ENCODE results near the gene TXNRD2.

TXNRD2 gene

GRCh38 chr22:19854778-19855503 is 86.7 kb downstream of the TXNRD2 start, which contains the start of the genes GNB1L and RTL10:
Gene GNB1L (minus strand): TSS chr22:19854874. CDS start chr22:19821355, 33,519 bp downstream.
Gene RTL10 (minus strand): TSS chr22:19854874. CDS start chr22:19852261, 2,613 bp downstream.
- DNase-seq, result peak; percentile 97

DNA sequence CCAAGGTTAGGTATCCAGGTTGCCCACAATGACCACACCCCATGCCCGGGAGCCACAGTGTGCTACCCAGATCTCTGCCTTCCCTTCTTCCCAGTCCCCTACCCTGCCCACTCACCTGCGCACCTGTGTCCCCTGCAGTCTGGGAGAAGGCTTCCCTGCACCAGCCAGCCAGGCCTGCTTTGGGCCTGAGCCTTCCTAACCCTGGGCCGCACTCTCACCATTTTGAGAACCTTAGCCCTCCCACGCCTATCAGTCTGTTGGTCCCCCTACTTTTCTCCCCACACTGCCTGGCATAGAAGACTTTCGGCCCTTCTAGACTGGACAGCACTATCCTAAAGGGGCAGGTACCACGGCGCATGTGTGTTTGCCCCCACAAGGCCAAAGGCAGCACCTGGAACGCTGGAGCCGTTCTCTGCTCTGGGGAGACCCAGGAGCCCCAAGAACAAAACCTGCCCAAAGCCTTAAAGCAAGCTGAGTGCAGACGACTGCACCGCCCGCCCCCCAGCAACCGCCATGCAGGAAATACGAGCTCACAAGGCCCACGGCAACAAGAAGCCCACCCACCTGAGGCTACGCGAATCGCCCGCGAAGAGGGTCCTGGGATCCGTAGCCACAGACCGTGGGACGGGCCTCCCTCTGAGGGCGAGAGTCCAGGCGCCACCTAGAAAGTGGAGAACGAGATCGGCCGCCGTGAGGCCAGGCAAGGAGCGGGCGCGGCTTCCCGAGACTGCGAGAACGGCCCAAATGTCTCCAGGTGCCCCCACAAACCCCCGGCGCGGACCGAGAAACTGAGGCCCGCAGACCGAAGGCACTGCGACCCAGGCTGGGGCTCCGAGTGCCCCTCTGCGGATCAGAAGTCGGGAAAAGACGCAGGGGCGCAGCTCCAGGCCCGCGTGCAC is 87.5 kb downstream of the TXNRD2 start:
- no peak for DNase-seq

DNA sequence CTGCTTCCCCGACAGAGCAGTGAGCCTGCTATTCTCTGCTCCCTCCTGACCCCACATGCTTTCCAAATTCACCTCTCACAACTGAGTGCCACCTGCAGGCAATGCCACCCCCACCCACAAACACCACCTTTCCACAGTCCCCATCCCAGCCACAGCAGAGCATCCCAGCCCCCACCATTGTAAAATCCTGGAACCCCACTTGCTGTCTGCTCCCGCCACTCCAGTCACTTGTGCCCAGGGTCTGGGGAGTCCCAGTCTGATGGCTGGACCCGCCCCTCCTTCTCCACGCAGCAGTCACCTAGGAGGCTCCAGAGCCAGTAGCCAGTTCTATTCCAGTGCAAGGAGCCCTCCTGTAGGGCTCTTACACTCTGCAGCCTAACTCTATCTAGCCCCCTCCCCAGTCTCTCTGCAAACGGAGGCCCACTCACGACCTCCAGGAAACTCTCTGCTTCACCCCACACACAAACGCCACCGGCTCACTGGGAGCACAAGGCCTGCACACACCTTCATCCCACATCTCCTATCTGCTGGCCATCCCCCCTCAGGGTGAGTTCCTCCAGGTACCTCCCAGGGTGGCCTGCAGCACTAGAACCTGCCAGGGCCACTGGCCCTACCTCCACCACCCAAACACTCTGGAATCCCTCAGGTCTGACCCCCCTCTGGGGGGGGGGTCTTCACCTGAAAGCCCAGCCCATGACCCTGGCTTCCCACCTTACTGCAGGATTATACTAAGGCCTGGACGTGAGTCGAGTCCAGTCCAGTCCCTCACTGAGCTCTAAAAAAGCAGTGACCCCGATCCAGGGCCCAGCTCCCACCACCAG is 88.3 kb downstream of the TXNRD2 start:
- DNase-seq, result no peak

GRCh38 chr22:19852177-19852781 is 89.3 kb downstream of the TXNRD2 start:
- DNase-seq, result no peak

- no peak for DNase-seq
Measured at GRCh38 chr22:19851291-19852176, 90.1 kb downstream of the TXNRD2 start.

DNA sequence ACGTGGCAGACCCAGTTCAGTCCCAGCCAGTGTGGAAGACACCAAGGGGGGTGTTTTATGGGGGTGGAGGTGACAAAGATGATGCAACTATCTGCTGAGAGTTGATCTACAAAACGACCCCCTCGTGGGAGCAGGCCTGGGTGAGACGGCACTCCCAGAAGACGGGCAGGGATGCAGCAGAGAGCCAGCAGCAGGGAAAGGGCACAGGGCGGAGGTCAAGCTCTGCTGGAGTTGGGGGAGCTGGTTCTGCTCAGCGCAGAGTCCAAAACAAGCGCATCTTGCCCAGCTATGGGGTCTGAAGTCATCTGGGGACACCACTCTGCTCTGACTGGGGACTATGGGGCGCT is 90.9 kb downstream of the TXNRD2 start:
- no peak for DNase-seq

GRCh38 chr22:19849835-19850762 is 91.5 kb downstream of the TXNRD2 start:
- DNase-seq, result no peak

- no peak for DNase-seq
Measured at GRCh38 chr22:19848298-19849224, 93.1 kb downstream of the TXNRD2 start.

DNA sequence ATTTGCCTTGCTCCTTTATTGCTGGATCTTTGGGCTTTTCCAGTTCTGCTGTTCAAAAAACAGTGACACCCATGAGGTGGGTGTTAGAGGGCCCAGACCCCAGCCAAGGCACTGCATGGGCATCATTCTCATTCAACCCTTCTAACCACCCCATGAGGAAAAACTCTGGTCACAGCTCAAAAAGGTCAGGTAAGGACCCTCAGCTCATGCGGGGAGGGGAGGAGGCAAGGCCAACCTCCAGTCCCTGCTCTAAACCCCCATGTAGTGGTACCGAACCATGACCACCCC is 94.3 kb downstream of the TXNRD2 start:
- no peak for DNase-seq

DNA sequence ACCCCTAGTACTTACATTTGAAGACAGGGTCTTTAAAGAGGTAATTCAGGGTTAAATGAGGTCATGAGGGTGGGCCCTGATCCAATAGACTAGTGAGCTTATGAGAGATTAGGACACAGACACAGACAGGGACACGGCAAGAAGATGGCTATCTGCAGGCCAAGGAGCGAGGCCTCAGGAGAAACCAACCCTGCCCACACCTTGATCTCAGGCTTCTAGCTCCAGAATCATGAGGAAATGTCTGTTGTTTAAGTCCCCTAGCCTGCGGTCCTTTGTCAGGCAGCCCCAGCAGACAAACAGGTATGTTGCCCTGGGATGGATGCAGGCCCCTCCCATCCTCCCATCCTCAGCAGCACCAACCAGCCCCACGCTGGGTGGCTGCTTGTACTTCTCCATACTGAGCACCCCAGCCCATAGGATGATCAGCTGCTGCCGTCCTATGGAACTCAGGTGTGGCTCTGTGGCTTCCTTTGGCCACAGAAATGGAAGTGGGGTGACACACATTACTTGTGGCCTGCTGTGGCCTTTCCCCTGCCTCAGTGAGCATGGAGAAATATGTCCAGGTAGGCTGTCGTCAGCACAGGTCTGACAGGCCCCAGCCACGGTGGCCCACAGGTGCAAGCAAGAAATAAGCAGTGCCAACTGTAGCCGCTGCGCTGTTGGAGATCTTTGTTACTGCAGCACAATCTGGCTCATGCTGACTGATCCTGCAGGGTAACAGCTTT is 94.8 kb downstream of the TXNRD2 start:
- no peak for DNase-seq

DNA sequence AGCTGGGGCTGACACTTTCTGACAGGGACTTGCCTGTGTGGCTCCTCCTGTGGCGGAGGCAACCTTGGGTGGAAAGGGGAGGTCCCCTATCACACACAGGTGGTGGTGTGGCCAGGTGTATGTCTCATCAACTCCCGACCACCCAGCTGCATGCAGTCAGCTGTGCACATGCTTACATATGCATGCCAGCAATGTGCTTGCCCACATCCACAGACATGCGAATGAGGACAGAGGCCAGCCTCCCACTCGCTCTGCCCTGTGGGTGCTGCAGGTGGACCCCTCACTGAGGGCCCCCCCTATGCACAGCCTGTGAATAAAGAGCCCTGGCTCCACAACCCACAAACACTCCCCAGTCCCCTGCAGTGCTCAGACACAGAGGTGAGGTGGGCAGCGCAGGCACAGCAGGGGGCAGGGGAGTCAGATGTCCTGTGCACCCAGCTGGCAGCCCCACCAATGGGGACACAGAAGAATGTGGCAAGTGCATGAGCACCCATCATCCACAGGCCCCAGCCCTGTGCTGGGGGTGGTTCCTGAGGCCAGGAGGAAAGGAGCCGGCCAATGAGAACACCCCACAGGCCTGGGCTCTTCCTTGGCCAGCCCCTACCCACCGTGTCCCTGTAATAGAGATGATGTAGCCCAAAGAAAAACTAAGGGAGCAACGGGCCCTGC is 96.4 kb downstream of the TXNRD2 start:
- DNase-seq, result no peak

GRCh38 chr22:19844377-19845053 is 97.1 kb downstream of the TXNRD2 start:
- no peak for DNase-seq

DNA sequence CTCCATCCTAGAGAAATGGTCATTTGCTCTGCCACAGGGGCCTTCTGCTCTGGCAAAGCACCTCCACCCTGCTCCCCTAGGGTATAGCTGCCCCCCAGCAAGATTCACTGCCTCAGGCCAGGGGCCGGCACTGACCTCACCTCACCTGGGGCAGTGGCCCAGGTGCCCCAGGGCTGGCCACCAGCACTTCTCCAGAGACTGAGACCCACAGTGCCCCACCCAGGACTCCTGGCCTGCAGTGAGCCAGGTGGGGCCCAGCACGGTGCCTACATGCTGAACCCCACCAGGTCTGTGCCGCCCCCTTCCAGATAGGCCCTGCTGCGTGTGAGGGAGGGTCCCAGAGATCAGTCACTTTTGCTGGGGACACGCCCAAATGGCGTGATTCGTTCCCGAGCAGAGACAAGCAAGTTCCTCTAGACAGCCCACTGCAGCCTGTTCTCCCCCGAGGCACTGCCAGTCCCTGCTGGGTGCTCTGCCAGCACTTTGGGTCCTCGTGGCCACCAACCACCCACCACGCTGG is 97.7 kb downstream of the TXNRD2 start:
- no peak for DNase-seq

GRCh38 chr22:19843107-19843856 is 98.3 kb downstream of the TXNRD2 start:
- DNase-seq, result no peak

- DNase-seq, result no peak
Measured at GRCh38 chr22:19842393-19843106, 99.1 kb downstream of the TXNRD2 start.

Data from NCI-H1092 treated with DMSO at 0.1 percent for 48 hours (cell line).